Midbrain (tissue), 1 donor: ENCODE data around the gene TRAF5.
"Not testable (repeated sequence)": the region's sequence is repeated elsewhere in the genome, so short reads cannot be mapped to it uniquely, and the experiment has no call there.

ENCODE experiments used
- DNase-seq: peaks from one replicate; lab custom pipeline; 2025; lab: John Stamatoyannopoulos, UW

TRAF5 gene

GRCh38 chr1:211378844-211379243 is 52.2 kb downstream of the TRAF5 start:
- DNase-seq: no peak

GRCh38 chr1:211379446-211379845 is 52.8 kb downstream of the TRAF5 start:
- DNase-seq: no peak

GRCh38 chr1:211381481-211382181 is 55.0 kb downstream of the TRAF5 start:
- DNase-seq: no peak

GRCh38 chr1:211382182-211382713 is 55.6 kb downstream of the TRAF5 start:
- DNase-seq: no peak

- DNase-seq: peak; percentile 94
These were observed 56.3 kb downstream of the TRAF5 start for GRCh38 chr1:211382714-211383480.

- no peak for DNase-seq
These were observed 57.9 kb downstream of the TRAF5 start for GRCh38 chr1:211384524-211384923.

GRCh38 chr1:211386921-211387320 is 60.3 kb downstream of the TRAF5 start:
- no peak for DNase-seq

GRCh38 chr1:211390829-211391228 is 64.2 kb downstream of the TRAF5 start:
- not testable (repeated sequence) for DNase-seq

GRCh38 chr1:211393203-211393602 is 66.6 kb downstream of the TRAF5 start:
- no peak for DNase-seq

- DNase-seq: not testable (repeated sequence)
These were observed 71.8 kb downstream of the TRAF5 start for GRCh38 chr1:211398266-211398930.

- not testable (repeated sequence) for DNase-seq
These were observed 73.3 kb downstream of the TRAF5 start for GRCh38 chr1:211399851-211400393.

- DNase-seq: not testable (repeated sequence)
These were observed 75.1 kb downstream of the TRAF5 start for GRCh38 chr1:211401751-211402150.

- not testable (repeated sequence) for DNase-seq
These were observed 79.5 kb downstream of the TRAF5 start for GRCh38 chr1:211406086-211406485.

- DNase-seq: not testable (repeated sequence)
These were observed 81.1 kb downstream of the TRAF5 start for GRCh38 chr1:211407749-211408148.

GRCh38 chr1:211411639-211412038 is 85.0 kb downstream of the TRAF5 start:
- no peak for DNase-seq

- no peak for DNase-seq
These were observed 89.1 kb downstream of the TRAF5 start for GRCh38 chr1:211415700-211416099.

GRCh38 chr1:211416246-211416627 is 89.6 kb downstream of the TRAF5 start:
- DNase-seq: peak; percentile 7

GRCh38 chr1:211416628-211417323 is 90.1 kb downstream of the TRAF5 start:
- DNase-seq: peak; percentile 7

GRCh38 chr1:211420389-211420788 is 93.8 kb downstream of the TRAF5 start:
- DNase-seq: no peak

GRCh38 chr1:211420845-211421454 is 94.3 kb downstream of the TRAF5 start:
- no peak for DNase-seq

GRCh38 chr1:211424018-211424417 is 97.4 kb downstream of the TRAF5 start:
- DNase-seq: no peak
